Chondrocyte (in vitro differentiated cells): ENCODE measurements around the gene ALK. TPM values are rescaled to one million over a fixed set of nuclear protein-coding genes. Genes with fewer than 3 reads are reported as not detected.

Source experiments
- DNase-seq: peaks from one replicate; pipeline ENCODE4 v3.0.0; 2021; ENCODE audit warnings: mixed read lengths, low spot score
- H3K27ac Mint-ChIP-seq: one replicate; pipeline ENCODE4 v1.8.0; 2021; ENCODE audit warnings: mild to moderate bottlenecking, moderate library complexity, mixed read lengths; ENCODE audit not compliant: unreplicated experiment
- H3K27me3 Mint-ChIP-seq: 2 replicates; pipeline ENCODE4 v1.8.0; 2021; ENCODE audit warnings: low read depth, mixed read lengths
- H3K36me3 Mint-ChIP-seq: 2 replicates; pipeline ENCODE4 v1.8.0; 2021; ENCODE audit warnings: low read depth, mixed read lengths
- H3K4me1 Mint-ChIP-seq: 2 replicates; pipeline ENCODE4 v1.8.0; 2021; ENCODE audit warnings: low read depth, mild to moderate bottlenecking, mixed read lengths
- H3K4me3 Mint-ChIP-seq: one replicate; pipeline ENCODE4 v1.8.0; 2021; ENCODE audit warnings: mild to moderate bottlenecking, moderate library complexity, mixed read lengths; ENCODE audit not compliant: unreplicated experiment
- H3K9me3 Mint-ChIP-seq: 2 replicates; pipeline ENCODE4 v1.8.0; 2021; ENCODE audit warnings: low read depth, mixed read lengths
- CTCF ChIP-seq: fragments of 200-600 bp; sonication (generic); IDR thresholded peaks from 2 replicates; pipeline ENCODE4 v1.5.0; 2021; ENCODE audit warnings: antibody characterized with exemption, mild to moderate bottlenecking, moderate library complexity
- total RNA-seq: library from RNA; stranded (reverse); gene quantifications from 3 replicates; pipeline ENCODE4 v1.2.1, GENCODE V29; 2021

Gene ALK
- total RNA-seq, 1 donor from 2014 or later = 0.07 TPM

- H3K36me3 Mint-ChIP-seq = no peaks in the 10 kb centered on the region
- H3K27ac Mint-ChIP-seq = no peak overlapping the region
- no peak for DNase-seq
- no peak overlapping the region for H3K4me3 Mint-ChIP-seq
- TF ChIP-seq CTCF = no peak
- peaks cover 15% of the 10 kb centered on the region for H3K27me3 Mint-ChIP-seq
- no peaks in the 10 kb centered on the region for H3K4me1 Mint-ChIP-seq
- no peaks in the 10 kb centered on the region for H3K9me3 Mint-ChIP-seq
These were observed 203.2 kb downstream of the ALK start for GRCh38 chr2:29718076-29718686.

- Mint-ChIP-seq H3K4me3 (no peak overlapping the region), H3K9me3 (no peaks in the 10 kb centered on the region), H3K36me3 (no peaks in the 10 kb centered on the region), H3K4me1 (no peaks in the 10 kb centered on the region), H3K27me3 (peaks cover 10% of the 10 kb centered on the region), H3K27ac (no peak overlapping the region)
- TF ChIP-seq CTCF = no peak
- DNase-seq = no peak
These were observed 205.7 kb downstream of the ALK start for GRCh38 chr2:29715655-29716054.

- no peak overlapping the region for H3K27ac Mint-ChIP-seq
- H3K36me3 Mint-ChIP-seq = no peaks in the 10 kb centered on the region
- H3K27me3 Mint-ChIP-seq = peaks cover 10% of the 10 kb centered on the region
- peak; percentile 19 for TF ChIP-seq CTCF
- H3K4me3 Mint-ChIP-seq = no peak overlapping the region
- DNase-seq = no peak
- H3K4me1 Mint-ChIP-seq = no peaks in the 10 kb centered on the region
- H3K9me3 Mint-ChIP-seq = no peaks in the 10 kb centered on the region
These were observed 207.1 kb downstream of the ALK start for GRCh38 chr2:29714333-29714732.

- no peaks in the 10 kb centered on the region for H3K36me3 Mint-ChIP-seq
- H3K4me1 Mint-ChIP-seq = no peaks in the 10 kb centered on the region
- no peak for DNase-seq
- H3K4me3 Mint-ChIP-seq = no peak overlapping the region
- TF ChIP-seq CTCF = no peak
- peaks cover 2% of the 10 kb centered on the region for H3K9me3 Mint-ChIP-seq
- no peaks in the 10 kb centered on the region for H3K27me3 Mint-ChIP-seq
- H3K27ac Mint-ChIP-seq = no peak overlapping the region
These were observed 215.1 kb downstream of the ALK start for GRCh38 chr2:29706171-29706720.

- Mint-ChIP-seq H3K27me3 (no peaks in the 10 kb centered on the region), H3K9me3 (peaks cover 2% of the 10 kb centered on the region), H3K36me3 (no peaks in the 10 kb centered on the region), H3K4me3 (no peak overlapping the region), H3K4me1 (no peaks in the 10 kb centered on the region), H3K27ac (no peak overlapping the region)
- TF ChIP-seq CTCF = no peak
- no peak for DNase-seq
These were observed 215.8 kb downstream of the ALK start for GRCh38 chr2:29705616-29706015.
